Neural cell (in vitro differentiated cells): ENCODE measurements around the gene LRRC72.

Source experiments
- EP300 ChIP-seq: fragments of 450-650 bp; conservative IDR thresholded peaks from 2 replicates; pipeline ENCODE4 v1.6.1; 2014; ENCODE audit warnings: antibody characterized with exemption, mild to moderate bottlenecking, moderate library complexity; ENCODE audit not compliant: poor library complexity, severe bottlenecking
- EZH2 ChIP-seq: fragments of 200-600, 300-800 bp; shearing (Covaris generic), sonication (generic); IDR thresholded peaks from 2 replicates; pipeline ENCODE4 v1.6.1; 2014; ENCODE audit warnings: antibody characterized with exemption, low read length, borderline replicate concordance, mild to moderate bottlenecking; ENCODE audit not compliant: insufficient read depth, poor library complexity, severe bottlenecking
- POLR2AphosphoS5 ChIP-seq: IDR thresholded peaks from 2 replicates; pipeline ENCODE4 v1.6.1; 2012
- SMC3 ChIP-seq: fragments of 450-650 bp; conservative IDR thresholded peaks from 2 replicates; pipeline ENCODE4 v1.6.1; 2014; ENCODE audit warnings: antibody characterized with exemption, mild to moderate bottlenecking, moderate library complexity; ENCODE audit not compliant: poor library complexity
- TAF1 ChIP-seq: IDR thresholded peaks from 2 replicates; pipeline ENCODE4 v1.6.1; 2012; ENCODE audit warnings: low read depth
- TF ChIP-seq, protein P1 (sequence below): fragments of 450-650 bp; IDR thresholded peaks from 2 replicates; pipeline ENCODE4 v1.5.1; 2014; ENCODE audit warnings: antibody characterized with exemption, mild to moderate bottlenecking, moderate library complexity; ENCODE audit not compliant: poor library complexity, severe bottlenecking

DNA sequence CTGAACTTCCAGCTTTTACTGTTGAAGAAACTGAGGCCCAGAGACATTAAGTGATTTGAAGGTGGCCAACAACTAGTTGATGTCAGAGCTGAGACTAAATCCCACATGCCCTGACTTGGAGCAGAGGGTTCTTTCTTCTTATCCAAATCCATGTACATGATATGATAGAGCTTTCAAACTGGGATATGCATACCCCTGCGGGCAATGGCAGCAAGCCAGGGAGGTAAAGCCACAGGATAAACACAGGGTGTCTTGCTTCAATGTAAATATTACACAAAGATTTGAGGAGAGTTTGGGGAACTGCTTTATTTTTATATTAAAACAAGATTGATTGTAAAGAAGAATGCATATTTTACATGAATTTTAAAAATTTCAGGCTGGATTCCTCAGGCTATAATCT is 2.3 kb upstream of the LRRC72 start:
- TF ChIP-seq EP300 (no peak), SMC3 (no peak), POLR2AphosphoS5 (no peak), TAF1 (no peak), EZH2 (no peak)
- TF ChIP-seq, protein P1, sequence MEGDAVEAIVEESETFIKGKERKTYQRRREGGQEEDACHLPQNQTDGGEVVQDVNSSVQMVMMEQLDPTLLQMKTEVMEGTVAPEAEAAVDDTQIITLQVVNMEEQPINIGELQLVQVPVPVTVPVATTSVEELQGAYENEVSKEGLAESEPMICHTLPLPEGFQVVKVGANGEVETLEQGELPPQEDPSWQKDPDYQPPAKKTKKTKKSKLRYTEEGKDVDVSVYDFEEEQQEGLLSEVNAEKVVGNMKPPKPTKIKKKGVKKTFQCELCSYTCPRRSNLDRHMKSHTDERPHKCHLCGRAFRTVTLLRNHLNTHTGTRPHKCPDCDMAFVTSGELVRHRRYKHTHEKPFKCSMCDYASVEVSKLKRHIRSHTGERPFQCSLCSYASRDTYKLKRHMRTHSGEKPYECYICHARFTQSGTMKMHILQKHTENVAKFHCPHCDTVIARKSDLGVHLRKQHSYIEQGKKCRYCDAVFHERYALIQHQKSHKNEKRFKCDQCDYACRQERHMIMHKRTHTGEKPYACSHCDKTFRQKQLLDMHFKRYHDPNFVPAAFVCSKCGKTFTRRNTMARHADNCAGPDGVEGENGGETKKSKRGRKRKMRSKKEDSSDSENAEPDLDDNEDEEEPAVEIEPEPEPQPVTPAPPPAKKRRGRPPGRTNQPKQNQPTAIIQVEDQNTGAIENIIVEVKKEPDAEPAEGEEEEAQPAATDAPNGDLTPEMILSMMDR: no peak
